Activated naive CD8-positive, alpha-beta T cell treated with anti-CD3 and anti-CD28 coated beads, Interleukin-2, amount 50 U/mL, for 24 hours (primary cell): ENCODE measurements around the gene LTBP1.
"Not testable (repeated sequence)": the region's sequence is repeated elsewhere in the genome, so short reads cannot be mapped to it uniquely, and the experiment has no call there.

Experiments used
- ATAC-seq: fragments of 150-1000 bp; cut with Tn5 transposase; one replicate; pipeline ENCODE4 v1.10.0; 2021
- DNase-seq: peaks from one replicate; pipeline ENCODE4 v3.0.0; 2021
- H3K27ac Mint-ChIP-seq: one replicate; pipeline ENCODE4 v1.8.0; 2021; ENCODE audit warnings: mild to moderate bottlenecking, mixed read lengths
- H3K27me3 Mint-ChIP-seq: one replicate; pipeline ENCODE4 v1.8.0; 2021; ENCODE audit warnings: mixed read lengths
- H3K36me3 Mint-ChIP-seq: one replicate; pipeline ENCODE4 v1.8.0; 2021; ENCODE audit warnings: low read depth, mixed read lengths
- H3K4me1 Mint-ChIP-seq: one replicate; pipeline ENCODE4 v1.8.0; 2021; ENCODE audit warnings: mixed read lengths
- H3K4me3 Mint-ChIP-seq: one replicate; pipeline ENCODE4 v1.8.0; 2021; ENCODE audit warnings: mild to moderate bottlenecking, moderate library complexity, mixed read lengths
- H3K9me3 Mint-ChIP-seq: one replicate; pipeline ENCODE4 v1.8.0; 2021; ENCODE audit warnings: mixed read lengths

The LTBP1 gene

DNA sequence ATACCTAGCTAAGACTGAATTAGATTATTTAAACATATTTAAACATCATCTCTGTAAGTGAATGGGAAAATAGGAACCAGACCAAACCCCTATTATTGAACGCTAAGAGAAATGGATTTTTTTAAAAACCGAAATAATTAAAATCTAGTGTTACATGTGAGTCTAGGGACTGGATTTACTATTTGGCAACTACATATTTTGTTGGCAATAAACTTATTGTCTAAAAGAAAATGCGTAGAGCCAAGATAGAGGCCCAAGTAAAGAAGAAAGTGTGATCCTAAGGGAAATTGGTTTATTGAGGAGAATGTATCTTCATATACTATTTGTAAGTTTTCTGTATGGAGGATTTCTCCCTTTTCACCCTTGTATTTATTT is 105.6 kb downstream of the LTBP1 start:
- Mint-ChIP-seq H3K27ac (no peak overlapping the region), H3K4me1 (no peaks in the 10 kb centered on the region), H3K9me3 (no peaks in the 10 kb centered on the region), H3K4me3 (no peak overlapping the region), H3K27me3 (peaks cover 2% of the 10 kb centered on the region), H3K36me3 (no peaks in the 10 kb centered on the region)
- ATAC-seq (no peak), DNase-seq (no peak)

- DNase-seq, ATAC-seq, H3K36me3 Mint-ChIP-seq, H3K27me3 Mint-ChIP-seq, H3K27ac Mint-ChIP-seq, H3K4me3 Mint-ChIP-seq, H3K4me1 Mint-ChIP-seq, H3K9me3 Mint-ChIP-seq: not testable (repeated sequence)
These were observed 106.0 kb downstream of the LTBP1 start for GRCh38 chr2:33052795-33053194.

DNA sequence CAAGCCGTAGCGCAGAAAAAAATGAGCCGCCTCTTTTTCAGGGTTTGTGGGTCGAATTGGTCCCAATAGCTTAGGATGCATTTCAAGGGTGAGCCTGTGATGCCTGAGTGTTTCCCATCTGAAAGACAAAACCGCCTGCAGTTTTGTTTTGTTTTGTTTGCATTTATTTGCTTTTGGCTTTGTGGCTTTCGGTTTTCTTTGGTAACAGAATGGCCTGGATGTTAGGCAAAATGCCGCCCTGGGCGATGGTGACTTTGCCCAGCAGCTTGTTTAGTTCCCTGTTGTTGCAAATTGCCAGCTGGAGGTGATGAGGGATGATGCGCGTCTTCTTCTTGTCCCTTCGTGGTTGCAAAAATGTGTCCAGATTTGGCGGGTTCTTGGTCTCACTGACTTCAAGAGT is 109.4 kb downstream of the LTBP1 start:
- no peak for ATAC-seq

GRCh38 chr2:33057307-33058028 is 110.7 kb downstream of the LTBP1 start:
- H3K27me3 Mint-ChIP-seq, H3K4me1 Mint-ChIP-seq, H3K27ac Mint-ChIP-seq, H3K9me3 Mint-ChIP-seq, H3K36me3 Mint-ChIP-seq, ATAC-seq, DNase-seq, H3K4me3 Mint-ChIP-seq: not testable (repeated sequence)

More for the DNA sequence above, 109.4 kb downstream of the LTBP1 start:
- Mint-ChIP-seq H3K36me3 (no peaks in the 10 kb centered on the region), H3K27ac (no peak overlapping the region), H3K4me1 (no peaks in the 10 kb centered on the region), H3K27me3 (no peaks in the 10 kb centered on the region), H3K9me3 (no peaks in the 10 kb centered on the region), H3K4me3 (no peak overlapping the region)
- DNase-seq, result no peak

DNA sequence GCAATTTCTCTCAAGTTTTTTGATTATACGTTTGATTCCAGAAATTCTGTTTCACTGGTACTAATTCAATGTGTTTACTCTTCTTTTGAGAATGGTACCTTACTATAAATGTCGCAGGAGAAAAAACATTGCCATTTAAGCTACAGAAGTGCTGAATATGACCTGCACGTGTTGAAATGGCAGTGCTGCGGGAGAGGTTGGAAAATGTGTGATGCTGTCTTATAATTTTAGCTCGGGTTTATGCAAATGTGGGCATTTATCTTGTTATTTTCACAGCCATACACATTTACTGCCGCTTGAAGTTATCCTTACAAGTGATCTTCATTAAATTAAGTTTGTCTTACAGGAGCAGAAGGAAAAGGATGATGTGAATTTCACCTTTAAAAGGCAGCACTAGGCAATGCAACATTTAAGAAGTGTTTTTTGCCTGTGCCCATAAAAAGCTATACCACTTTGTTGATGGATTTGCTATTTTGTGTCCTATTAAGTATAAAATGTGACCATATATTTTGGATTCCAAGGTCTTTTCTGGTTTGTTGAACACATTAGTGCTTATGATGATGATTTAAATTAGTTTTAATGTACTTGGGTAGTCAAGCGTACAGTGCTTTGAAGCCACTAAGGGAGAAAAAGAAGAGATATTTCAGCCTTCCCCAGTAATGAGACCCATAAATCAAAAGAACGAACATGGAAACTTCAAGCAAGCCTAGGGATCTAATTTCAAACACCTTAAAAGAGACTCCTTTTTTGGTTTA is 112.1 kb downstream of the LTBP1 start:
- no peaks in the 10 kb centered on the region for H3K9me3 Mint-ChIP-seq
- no peak for ATAC-seq
- no peak overlapping the region for H3K27ac Mint-ChIP-seq
- no peaks in the 10 kb centered on the region for H3K4me1 Mint-ChIP-seq
- H3K36me3 Mint-ChIP-seq, result no peaks in the 10 kb centered on the region
- H3K4me3 Mint-ChIP-seq, result no peak overlapping the region
- DNase-seq, result no peak
- H3K27me3 Mint-ChIP-seq, result no peaks in the 10 kb centered on the region

- no peaks in the 10 kb centered on the region for H3K4me1 Mint-ChIP-seq
- ATAC-seq (no peak), DNase-seq (no peak)
- no peaks in the 10 kb centered on the region for H3K9me3 Mint-ChIP-seq
- no peak overlapping the region for H3K4me3 Mint-ChIP-seq
- no peaks in the 10 kb centered on the region for H3K36me3 Mint-ChIP-seq
- no peak overlapping the region for H3K27ac Mint-ChIP-seq
- H3K27me3 Mint-ChIP-seq, result no peaks in the 10 kb centered on the region
These were observed 112.9 kb downstream of the LTBP1 start for GRCh38 chr2:33059471-33060156.

DNA sequence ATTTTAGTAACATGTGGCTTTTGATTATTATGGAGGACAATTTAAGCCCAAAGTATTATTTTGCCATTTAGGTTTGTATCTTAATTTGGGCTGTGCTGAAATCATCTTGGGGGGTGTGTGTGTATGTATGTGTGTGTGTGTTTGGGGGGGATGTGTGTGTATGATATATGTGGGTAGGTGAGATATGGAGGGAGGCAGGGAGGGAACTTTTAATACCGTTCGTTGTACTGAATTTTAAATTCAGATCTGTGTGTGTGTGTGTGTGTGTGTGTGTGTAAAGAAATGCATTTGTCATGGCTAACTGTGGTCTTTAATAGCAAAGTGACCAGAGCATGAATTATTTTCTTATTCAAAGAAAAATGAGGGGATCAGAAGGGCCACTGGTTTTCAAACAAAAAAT is 113.7 kb downstream of the LTBP1 start:
- ATAC-seq, result no peak
- no peak for DNase-seq
- Mint-ChIP-seq H3K36me3 (no peaks in the 10 kb centered on the region), H3K9me3 (no peaks in the 10 kb centered on the region), H3K4me3 (no peak overlapping the region), H3K27me3 (peaks cover 5% of the 10 kb centered on the region), H3K27ac (no peak overlapping the region), H3K4me1 (no peaks in the 10 kb centered on the region)

- Mint-ChIP-seq H3K27me3 (peaks cover 5% of the 10 kb centered on the region), H3K4me1 (no peaks in the 10 kb centered on the region), H3K4me3 (no peak overlapping the region), H3K27ac (no peak overlapping the region), H3K9me3 (no peaks in the 10 kb centered on the region), H3K36me3 (no peaks in the 10 kb centered on the region)
- no peak for DNase-seq
- no peak for ATAC-seq
These were observed 116.0 kb downstream of the LTBP1 start for GRCh38 chr2:33062665-33063250.

- H3K4me3 Mint-ChIP-seq, result no peak overlapping the region
- no peak for ATAC-seq
These were observed 117.6 kb downstream of the LTBP1 start for GRCh38 chr2:33064349-33064801.

GRCh38 chr2:33067598-33067997 is 120.8 kb downstream of the LTBP1 start:
- no peak for ATAC-seq
- DNase-seq, result no peak
- no peak overlapping the region for H3K27ac Mint-ChIP-seq
- H3K4me1 Mint-ChIP-seq, result peaks cover 9% of the 10 kb centered on the region
- peaks cover 5% of the 10 kb centered on the region for H3K27me3 Mint-ChIP-seq
- no peak overlapping the region for H3K4me3 Mint-ChIP-seq
- H3K9me3 Mint-ChIP-seq, result no peaks in the 10 kb centered on the region
- H3K36me3 Mint-ChIP-seq, result no peaks in the 10 kb centered on the region

More at GRCh38 chr2:33064349-33064801, 117.6 kb downstream of the LTBP1 start:
- Mint-ChIP-seq H3K27ac (no peak overlapping the region), H3K27me3 (peaks cover 5% of the 10 kb centered on the region), H3K9me3 (no peaks in the 10 kb centered on the region), H3K36me3 (no peaks in the 10 kb centered on the region), H3K4me1 (peaks cover 2% of the 10 kb centered on the region)
- no peak for DNase-seq

- H3K4me3 Mint-ChIP-seq, result no peak overlapping the region
- H3K27me3 Mint-ChIP-seq, result peaks cover 5% of the 10 kb centered on the region
- peaks cover 9% of the 10 kb centered on the region for H3K4me1 Mint-ChIP-seq
- H3K36me3 Mint-ChIP-seq, result no peaks in the 10 kb centered on the region
- no peak for ATAC-seq
- H3K27ac Mint-ChIP-seq, result no peak overlapping the region
- H3K9me3 Mint-ChIP-seq, result no peaks in the 10 kb centered on the region
- no peak for DNase-seq
These were observed 121.5 kb downstream of the LTBP1 start for GRCh38 chr2:33068261-33068660.

GRCh38 chr2:33069894-33070651 is 123.3 kb downstream of the LTBP1 start:
- no peaks in the 10 kb centered on the region for H3K36me3 Mint-ChIP-seq
- DNase-seq, result peak; percentile 15
- H3K4me3 Mint-ChIP-seq, result no peak overlapping the region
- peak; percentile 92 for ATAC-seq
- H3K27me3 Mint-ChIP-seq, result peaks cover 2% of the 10 kb centered on the region
- H3K9me3 Mint-ChIP-seq, result no peaks in the 10 kb centered on the region
- no peak overlapping the region for H3K27ac Mint-ChIP-seq
- peaks cover 9% of the 10 kb centered on the region for H3K4me1 Mint-ChIP-seq

- ATAC-seq (no peak), DNase-seq (no peak)
- H3K36me3 Mint-ChIP-seq, result no peaks in the 10 kb centered on the region
- H3K4me1 Mint-ChIP-seq, result peaks cover 9% of the 10 kb centered on the region
- no peak overlapping the region for H3K4me3 Mint-ChIP-seq
- peak overlapping the region; percentile 10 for H3K27ac Mint-ChIP-seq
- H3K9me3 Mint-ChIP-seq, result no peaks in the 10 kb centered on the region
- no peaks in the 10 kb centered on the region for H3K27me3 Mint-ChIP-seq
These were observed 124.8 kb downstream of the LTBP1 start for GRCh38 chr2:33071591-33071990.

DNA sequence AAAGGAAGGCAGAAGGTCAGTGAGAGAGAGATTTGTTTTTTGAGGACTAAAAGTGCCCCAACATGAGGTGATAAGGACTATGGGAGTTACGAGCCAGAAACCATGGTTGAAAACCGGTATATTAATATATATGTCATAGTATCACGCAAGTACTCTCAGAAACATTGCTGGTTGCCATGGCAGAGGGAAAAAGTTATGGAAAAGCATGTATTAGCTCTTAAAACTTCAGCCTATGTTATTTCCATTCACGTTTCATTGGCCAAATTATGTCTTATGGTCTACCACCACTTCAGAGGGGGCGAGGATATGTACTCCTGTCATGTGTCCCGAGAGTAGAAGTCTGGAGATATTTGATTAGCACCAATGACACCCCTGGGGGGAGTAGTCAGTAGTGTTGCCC is 125.9 kb downstream of the LTBP1 start:
- Mint-ChIP-seq H3K4me3 (no peak overlapping the region), H3K27me3 (no peaks in the 10 kb centered on the region), H3K9me3 (no peaks in the 10 kb centered on the region), H3K36me3 (no peaks in the 10 kb centered on the region), H3K27ac (no peak overlapping the region), H3K4me1 (peaks cover 9% of the 10 kb centered on the region)
- no peak for DNase-seq
- no peak for ATAC-seq
